GM12878 (cell line): ENCODE results near the gene ARL14. TPM values are rescaled to one million over a fixed set of nuclear protein-coding genes. Genes with fewer than 3 reads are reported as not detected.

Experiments used
- ATAC-seq: fragments of 200-7000 bp; cut with Tn5 transposase; 3 replicates; pipeline ENCODE4 v1.9.1; 2020; ENCODE audit warnings: mild to moderate bottlenecking, moderate library complexity
- BruUV-seq: library from RNA; stranded (reverse); fragments of 400-500 nt; replicated peaks from 2 replicates; lab custom pipeline; 2021; lab: Mats Ljungman, UMichigan
- CTCF ChIA-PET: fragments of 300-600 bp; sonication (Branson Sonifier 250); formaldehyde crosslinking; extraction: SDS; loops from one replicate; lab custom pipeline; 2021; ENCODE audit warnings: inconsistent platforms; lab: Yijun Ruan, JAX
- POLR2A ChIA-PET: fragments of 350-600 bp; formaldehyde crosslinking; extraction: SDS; loops from one replicate; lab custom pipeline; 2021; ENCODE audit warnings: inconsistent platforms; lab: Charles Lee
- RAD21 ChIA-PET: fragments of 300-600 bp; sonication (Branson Sonifier 250); formaldehyde crosslinking; loops from one replicate; lab custom pipeline; 2023; ENCODE audit warnings: antibody characterized with exemption; ENCODE audit not compliant: unreplicated experiment; lab: Charles Lee
- SMC1A ChIA-PET: fragments of 300-600 bp; sonication (Branson Sonifier 250); formaldehyde crosslinking; loops from one replicate; lab custom pipeline; 2023; ENCODE audit not compliant: unreplicated experiment, uncharacterized antibody; lab: Charles Lee
- DNase-seq: peaks from one replicate; pipeline ENCODE4 v3.0.0-alpha.2; 2011; ENCODE audit warnings: low read depth, low spot score
- FAIRE-seq: peaks from 3 replicates; lab custom pipeline; 2011; peaks lifted over from hg19 to GRCh38; lab: Jason Lieb, UNC
- H2AFZ ChIP-seq: 2 replicates; pipeline ENCODE4 v1.6.0; 2011; ENCODE audit warnings: low read depth, low read length, control low read depth; ENCODE audit not compliant: control insufficient read depth
- H3K27ac ChIP-seq: 2 replicates; pipeline ENCODE4 v1.5.1; 2011; ENCODE audit warnings: control low read depth; ENCODE audit not compliant: control insufficient read depth, insufficient read depth
- H3K27me3 ChIP-seq, 2 experiments: replicated peaks in 1 of 2; 2 replicates each; pipeline versions ENCODE4 v1.6.0 to v1.6.1; 2011; ENCODE audit warnings: low read length in 1 of 2; ENCODE audit not compliant: control insufficient read depth in 2 of 2, insufficient read depth in 2 of 2
- H3K36me3 ChIP-seq, 2 experiments: 2 replicates each; pipeline ENCODE4 v1.5.1; 2011; ENCODE audit warnings: low read length in 1 of 2; ENCODE audit not compliant: control insufficient read depth in 2 of 2, insufficient read depth in 2 of 2
- H3K4me1 ChIP-seq: 2 replicates; pipeline ENCODE4 v1.6.1; 2011; ENCODE audit warnings: mild to moderate bottlenecking, low read length, moderate library complexity, mixed read lengths; ENCODE audit not compliant: control insufficient read depth, insufficient read depth
- H3K4me2 ChIP-seq: 2 replicates; pipeline ENCODE4 v1.6.0; 2011; ENCODE audit warnings: control low read depth; ENCODE audit not compliant: control insufficient read depth, insufficient read depth
- H3K4me3 ChIP-seq: fragments of 200-600 bp; sonication (generic); 2 replicates; pipeline ENCODE4 v1.5.1; 2016
- H3K79me2 ChIP-seq: 2 replicates; pipeline ENCODE4 v1.6.0; 2011; ENCODE audit warnings: low read length; ENCODE audit not compliant: control insufficient read depth, insufficient read depth
- H3K9ac ChIP-seq: 2 replicates; pipeline ENCODE4 v1.8.0; 2011; ENCODE audit warnings: low read length, control low read depth, mixed read lengths; ENCODE audit not compliant: control insufficient read depth, insufficient read depth
- H3K9me3 ChIP-seq: replicated peaks from 3 replicates; pipeline ENCODE4 v1.5.1; 2011; ENCODE audit warnings: mild to moderate bottlenecking, low read length; ENCODE audit not compliant: control insufficient read depth, insufficient read depth
- H4K20me1 ChIP-seq: 2 replicates; pipeline ENCODE4 v1.6.0; 2011; ENCODE audit not compliant: control insufficient read depth, insufficient read depth
- BCL3 ChIP-seq: IDR thresholded peaks from 2 replicates; pipeline ENCODE4 v1.6.1; 2011; ENCODE audit warnings: borderline replicate concordance, low read depth, mild to moderate bottlenecking, moderate library complexity, low read length; ENCODE audit not compliant: insufficient read depth, poor library complexity, severe bottlenecking
- BHLHE40 ChIP-seq, 2 experiments: fragments of 450-650 bp in 1 of 2; IDR thresholded peaks; 2 replicates each; pipeline ENCODE4 v1.6.1; 2011 to 2017; ENCODE audit warnings: low read depth in 2 of 2, borderline replicate concordance in 1 of 2, improper control_type of control experiment in 1 of 2, low read length in 1 of 2, mild to moderate bottlenecking in 1 of 2
- GABPA ChIP-seq: IDR thresholded peaks from 2 replicates; pipeline ENCODE4 v1.6.1; 2014; ENCODE audit warnings: antibody characterized with exemption, low read depth, mild to moderate bottlenecking, inconsistent platforms
- MTA2 ChIP-seq: fragments of 450-650 bp; IDR thresholded peaks from 2 replicates; pipeline ENCODE4 v1.6.1; 2016; ENCODE audit warnings: low read depth, mild to moderate bottlenecking, moderate library complexity
- NBN ChIP-seq: fragments of 450-650 bp; IDR thresholded peaks from 2 replicates; pipeline ENCODE4 v1.6.1; 2016
- NR2C1 ChIP-seq: fragments of 450-650 bp; IDR thresholded peaks from 2 replicates; pipeline ENCODE4 v1.6.1; 2017; ENCODE audit warnings: antibody characterized with exemption, mild to moderate bottlenecking, moderate library complexity
- SIN3A ChIP-seq: IDR thresholded peaks from 2 replicates; pipeline ENCODE4 v1.6.1; 2012; ENCODE audit warnings: low read depth, low read length, improper control_type of control experiment
- SREBF2 ChIP-seq: IDR thresholded peaks from 2 replicates; pipeline ENCODE4 v1.6.1; 2012; ENCODE audit warnings: mild to moderate bottlenecking, low read length
- in situ Hi-C: fragments of 300-500 bp; cut with MboI; formaldehyde crosslinking; loops from 9 replicates; pipeline ENCODE4 v1.14.3; 2018; ENCODE audit warnings: mixed read lengths
- intact Hi-C: fragments of 100-400 bp; cut with micrococcal nuclease; formaldehyde crosslinking; loops from one replicate; pipeline ENCODE4 v1.14.2; 2022; ENCODE audit not compliant: unreplicated experiment
- polyA plus RNA-seq, 11 experiments: library from polyadenylated mRNA; depleted of rRNA in 4 of 11; unstranded in 6 of 11; stranded (reverse) in 5 of 11; fragments of >200 nt; fragmentation: Nextera tagmentation in 4 of 11; fragmentation: Illumina TruSeq in 1 of 11; extraction: Ambion mirVana in 4 of 11; extraction: Trizol in 1 of 11; gene quantifications; 1 replicate in 1 of 11; 2 replicates in 10 of 11; pipeline versions ENCODE4 v1.2.1 to v1.2.3, GENCODE V29; 2011 to 2016; ENCODE audit warnings: inconsistent platforms in 2 of 11, missing spikeins in 2 of 11, low read depth in 1 of 11
- total RNA-seq, 4 experiments: library from RNA; depleted of rRNA in 3 of 4; stranded (reverse); fragments of >200 nt in 3 of 4; fragmentation: Illumina TruSeq in 1 of 4; extraction: Trizol in 1 of 4; gene quantifications; 2 replicates each; pipeline versions ENCODE4 v1.2.1 to v1.2.3, GENCODE V29; 2013 to 2021
- TF ChIP-seq, protein P1 (sequence below): fragments of 450-650 bp; formaldehyde crosslinking; IDR thresholded peaks from 2 replicates; pipeline ENCODE4 v1.5.0; 2022; ENCODE audit warnings: mild to moderate bottlenecking, missing genetic modification characterization
- TF ChIP-seq, protein P2 (sequence below), 3 experiments: IDR thresholded peaks in 2 of 3; conservative IDR thresholded peaks in 1 of 3; 2 replicates each; pipeline ENCODE4 v1.5.1; 2011; ENCODE audit warnings: low read depth in 3 of 3, low read length in 3 of 3, mild to moderate bottlenecking in 3 of 3, control low read depth in 2 of 3, moderate library complexity in 2 of 3, inconsistent platforms in 1 of 3, mixed read lengths in 1 of 3; ENCODE audit not compliant: control insufficient read depth in 2 of 3, insufficient read depth in 1 of 3; ENCODE audit errors: extremely low read depth in 1 of 3

The ARL14 gene
- total and polyA plus RNA-seq, 10 of the 15 experiments (the other 5 are each of a cell fraction or from before 2014, with no cell fraction given): 0.04 to 0.18 TPM; not detected in 8

DNA sequence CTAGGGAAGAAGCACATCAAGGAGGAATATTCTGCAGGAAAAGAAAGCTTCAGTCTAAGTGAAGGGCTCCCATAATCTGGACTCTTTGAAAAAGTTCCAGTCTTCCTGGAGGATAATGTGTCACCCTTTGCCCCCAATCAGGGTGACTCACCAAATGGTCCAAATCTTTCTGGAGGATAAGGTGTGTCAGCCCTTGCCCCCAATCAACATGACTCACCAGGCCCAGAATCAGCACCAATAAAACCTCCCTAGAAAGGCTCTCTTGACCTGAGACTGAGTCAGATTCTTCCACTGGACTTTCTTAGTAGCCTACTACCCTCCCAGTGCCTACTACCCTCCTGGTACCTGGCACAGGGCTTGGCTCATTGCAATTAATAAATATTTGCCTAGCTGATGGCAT, 9.5 kb upstream of the ARL14 start (continued):
- TF ChIP-seq, protein P1, sequence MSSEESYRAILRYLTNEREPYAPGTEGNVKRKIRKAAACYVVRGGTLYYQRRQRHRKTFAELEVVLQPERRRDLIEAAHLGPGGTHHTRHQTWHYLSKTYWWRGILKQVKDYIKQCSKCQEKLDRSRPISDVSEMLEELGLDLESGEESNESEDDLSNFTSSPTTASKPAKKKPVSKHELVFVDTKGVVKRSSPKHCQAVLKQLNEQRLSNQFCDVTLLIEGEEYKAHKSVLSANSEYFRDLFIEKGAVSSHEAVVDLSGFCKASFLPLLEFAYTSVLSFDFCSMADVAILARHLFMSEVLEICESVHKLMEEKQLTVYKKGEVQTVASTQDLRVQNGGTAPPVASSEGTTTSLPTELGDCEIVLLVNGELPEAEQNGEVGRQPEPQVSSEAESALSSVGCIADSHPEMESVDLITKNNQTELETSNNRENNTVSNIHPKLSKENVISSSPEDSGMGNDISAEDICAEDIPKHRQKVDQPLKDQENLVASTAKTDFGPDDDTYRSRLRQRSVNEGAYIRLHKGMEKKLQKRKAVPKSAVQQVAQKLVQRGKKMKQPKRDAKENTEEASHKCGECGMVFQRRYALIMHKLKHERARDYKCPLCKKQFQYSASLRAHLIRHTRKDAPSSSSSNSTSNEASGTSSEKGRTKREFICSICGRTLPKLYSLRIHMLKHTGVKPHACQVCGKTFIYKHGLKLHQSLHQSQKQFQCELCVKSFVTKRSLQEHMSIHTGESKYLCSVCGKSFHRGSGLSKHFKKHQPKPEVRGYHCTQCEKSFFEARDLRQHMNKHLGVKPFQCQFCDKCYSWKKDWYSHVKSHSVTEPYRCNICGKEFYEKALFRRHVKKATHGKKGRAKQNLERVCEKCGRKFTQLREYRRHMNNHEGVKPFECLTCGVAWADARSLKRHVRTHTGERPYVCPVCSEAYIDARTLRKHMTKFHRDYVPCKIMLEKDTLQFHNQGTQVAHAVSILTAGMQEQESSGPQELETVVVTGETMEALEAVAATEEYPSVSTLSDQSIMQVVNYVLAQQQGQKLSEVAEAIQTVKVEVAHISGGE (CRISPR knock-in tag): no peak

GRCh38 chr3:160668454-160668853, 8.5 kb upstream of the ARL14 start:
- Histone ChIP-seq H3K27me3 (no peaks in the 10 kb centered on the region), H3K79me2 (no peaks in the 10 kb centered on the region), H3K9me3 (no peaks in the 10 kb centered on the region), H2AFZ (no peak overlapping the region), H3K27ac (no peak overlapping the region), H3K36me3 (no peaks in the 10 kb centered on the region), H3K9ac (no peak overlapping the region), H4K20me1 (no peaks in the 10 kb centered on the region), H3K4me3 (no peak overlapping the region), H3K4me1 (peaks cover 7% of the 10 kb centered on the region), H3K4me2 (no peak overlapping the region)
- intact Hi-C loops: no loop called here
- RAD21 ChIA-PET: no interaction called here
- ATAC-seq: no peak
- no peak for DNase-seq
- BruUV-seq: no TSS peak
- in situ Hi-C loops: no loop called here
- no peak for FAIRE-seq
- CTCF ChIA-PET: interaction anchor here (1.4 kb wide), 1 partner anchor 17 kb away, joined by 3 read pairs; no protein-coding TSS in a partner anchor
- SMC1A ChIA-PET: no interaction called here
- POLR2A ChIA-PET: interaction anchor here (0.5 kb wide), 1 partner anchor 572 kb away, joined by 6 read pairs; no protein-coding TSS in a partner anchor
- no peak for TF ChIP-seq BHLHE40 (IDR thresholded peaks at IDR 0.05; ENCODE audit: borderline replicate concordance in 1 of 2, low read depth in 2 of 2, low read length in 1 of 2)
- TF ChIP-seq SIN3A: no peak
- TF ChIP-seq, protein P2, sequence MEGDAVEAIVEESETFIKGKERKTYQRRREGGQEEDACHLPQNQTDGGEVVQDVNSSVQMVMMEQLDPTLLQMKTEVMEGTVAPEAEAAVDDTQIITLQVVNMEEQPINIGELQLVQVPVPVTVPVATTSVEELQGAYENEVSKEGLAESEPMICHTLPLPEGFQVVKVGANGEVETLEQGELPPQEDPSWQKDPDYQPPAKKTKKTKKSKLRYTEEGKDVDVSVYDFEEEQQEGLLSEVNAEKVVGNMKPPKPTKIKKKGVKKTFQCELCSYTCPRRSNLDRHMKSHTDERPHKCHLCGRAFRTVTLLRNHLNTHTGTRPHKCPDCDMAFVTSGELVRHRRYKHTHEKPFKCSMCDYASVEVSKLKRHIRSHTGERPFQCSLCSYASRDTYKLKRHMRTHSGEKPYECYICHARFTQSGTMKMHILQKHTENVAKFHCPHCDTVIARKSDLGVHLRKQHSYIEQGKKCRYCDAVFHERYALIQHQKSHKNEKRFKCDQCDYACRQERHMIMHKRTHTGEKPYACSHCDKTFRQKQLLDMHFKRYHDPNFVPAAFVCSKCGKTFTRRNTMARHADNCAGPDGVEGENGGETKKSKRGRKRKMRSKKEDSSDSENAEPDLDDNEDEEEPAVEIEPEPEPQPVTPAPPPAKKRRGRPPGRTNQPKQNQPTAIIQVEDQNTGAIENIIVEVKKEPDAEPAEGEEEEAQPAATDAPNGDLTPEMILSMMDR (IDR thresholded peaks at IDR 0.05 in 2 of 3, conservative IDR thresholded peaks at IDR 0.05 in 1 of 3; ENCODE audit: control insufficient read depth in 2 of 3, extremely low read depth in 1 of 3, insufficient read depth in 1 of 3, low read depth in 3 of 3, low read length in 3 of 3): no peak
- no peak for TF ChIP-seq NR2C1
- TF ChIP-seq BCL3: no peak
- no peak for TF ChIP-seq SREBF2
- TF ChIP-seq MTA2: no peak
- TF ChIP-seq NBN: no peak
- TF ChIP-seq GABPA: no peak
